GM21528 (cell line): ENCODE data around the gene LLGL1.

Source experiments
- ATAC-seq: cut with Tn5 transposase; IDR thresholded peaks from one replicate; pipeline ENCODE4 v1.9.1; 2021; ENCODE audit warnings: mild to moderate bottlenecking, moderate library complexity; ENCODE audit not compliant: unreplicated experiment, low FRiP score

LLGL1 gene

GRCh38 chr17:18250259-18250658 is 24.8 kb downstream of the LLGL1 start:
- ATAC-seq: no peak

GRCh38 chr17:18250708-18251107 is 25.3 kb downstream of the LLGL1 start:
- no peak for ATAC-seq

GRCh38 chr17:18251204-18251603 is 25.8 kb downstream of the LLGL1 start:
- no peak for ATAC-seq

GRCh38 chr17:18252160-18252559 is 26.7 kb downstream of the LLGL1 start:
- ATAC-seq: no peak

GRCh38 chr17:18253187-18253884 is 27.9 kb downstream of the LLGL1 start:
- ATAC-seq: no peak

- ATAC-seq: no peak
Observed at GRCh38 chr17:18253947-18254821, 28.7 kb downstream of the LLGL1 start.

- no peak for ATAC-seq
Observed at GRCh38 chr17:18254888-18255649, 29.6 kb downstream of the LLGL1 start.

- no peak for ATAC-seq
Observed at GRCh38 chr17:18256351-18256750, 30.9 kb downstream of the LLGL1 start.

GRCh38 chr17:18256776-18257175 is 31.3 kb downstream of the LLGL1 start:
- no peak for ATAC-seq

- ATAC-seq: no peak
Observed at GRCh38 chr17:18257268-18257981, 32.0 kb downstream of the LLGL1 start.

- ATAC-seq: no peak
Observed at GRCh38 chr17:18257982-18258355, 32.5 kb downstream of the LLGL1 start.

GRCh38 chr17:18258356-18259038 is 33.1 kb downstream of the LLGL1 start, which contains the start of gene FLII:
Gene FLII (minus strand): TSS chr17:18258738. CDS start chr17:18258690, 48 bp downstream.
- no peak for ATAC-seq

GRCh38 chr17:18259621-18260331 is 34.3 kb downstream of the LLGL1 start:
- no peak for ATAC-seq

GRCh38 chr17:18260332-18261145 is 35.1 kb downstream of the LLGL1 start, which contains the start of gene MIEF2:
Gene MIEF2 (plus strand): TSS chr17:18260662. CDS start chr17:18262721, 2,059 bp downstream.
- peak; percentile 75 for ATAC-seq

- ATAC-seq: peak; percentile 11
Observed at GRCh38 chr17:18261146-18261515, 35.7 kb downstream of the LLGL1 start.

- no peak for ATAC-seq
Observed at GRCh38 chr17:18261659-18262058, 36.2 kb downstream of the LLGL1 start.

- ATAC-seq: no peak
Observed at GRCh38 chr17:18262111-18262510, 36.7 kb downstream of the LLGL1 start.

GRCh38 chr17:18262641-18263040 is 37.2 kb downstream of the LLGL1 start:
- ATAC-seq: no peak
